Esophagus squamous epithelium (tissue), 5 donors: ENCODE data around the gene TANC1. TPM values are rescaled to one million over a fixed set of nuclear protein-coding genes. Genes with fewer than 3 reads are reported as not detected.
A peak's percentile ranks its signal among the peaks of the same experiment; 100 is the strongest.

Experiments used
- DNase-seq: peaks from one replicate; lab custom pipeline; 2025; lab: John Stamatoyannopoulos, UW
- H3K27ac ChIP-seq, 4 donors: fragments of 200-600 bp; sonication (generic); one replicate each; pipeline ENCODE4 v1.5.1; 2016 to 2019; ENCODE audit warnings: mild to moderate bottlenecking in 1 of 4
- H3K27me3 ChIP-seq, 4 donors: fragments of 200-600 bp; sonication (generic); 1 replicate in 3 of 4; 2 replicates in 1 of 4; pipeline versions ENCODE4 v1.5.1 to v1.6.0; 2017 to 2021; ENCODE audit warnings: antibody characterized with exemption in 1 of 4
- H3K36me3 ChIP-seq, 3 donors: fragments of 200-600 bp; sonication (generic); one replicate each; pipeline ENCODE4 v1.5.1; 2016 to 2019
- H3K4me1 ChIP-seq, 3 donors: fragments of 200-600 bp; sonication (generic); one replicate each; pipeline ENCODE4 v1.5.1; 2017 to 2019
- H3K4me3 ChIP-seq, 4 donors: fragments of 200-600 bp; sonication (generic); 1 replicate in 3 of 4; 2 replicates in 1 of 4; pipeline ENCODE4 v1.5.1; 2016 to 2019; ENCODE audit warnings: mild to moderate bottlenecking in 2 of 4, moderate library complexity in 1 of 4
- H3K9me3 ChIP-seq, 3 donors: fragments of 200-600 bp; sonication (generic); one replicate each; pipeline ENCODE4 v1.5.1; 2016 to 2019
- CTCF ChIP-seq, 6 experiments: fragments of 450-650 bp in 4 of 6; fragments of 200-600 bp in 2 of 6; sonication (generic) in 2 of 6; IDR thresholded peaks; one replicate each; pipeline ENCODE4 v1.5.1; 2016 to 2019; ENCODE audit warnings: antibody characterized with exemption in 6 of 6, mild to moderate bottlenecking in 4 of 6, moderate library complexity in 4 of 6
- POLR2A ChIP-seq, 4 donors: fragments of 450-650 bp; IDR thresholded peaks; one replicate each; pipeline ENCODE4 v1.6.1; 2017; ENCODE audit warnings: antibody characterized with exemption in 4 of 4, mild to moderate bottlenecking in 4 of 4, moderate library complexity in 3 of 4
- WGBS, 2 donors: methylation state at CpG; one replicate each; pipeline ENCODE4 v1.1.5; 2018; 5-methylcytosine and 5-hydroxymethylcytosine counted together
- intact Hi-C: fragments of 100-400 bp; cut with DNase I; formaldehyde crosslinking; loops from one replicate; pipeline ENCODE4 v1.15.0; 2022
- total RNA-seq, 4 donors: library from RNA; depleted of rRNA; stranded (reverse); fragments of >200 nt; gene quantifications; one replicate each; pipeline ENCODE4 v1.1.0, GENCODE V29; 2016
- donor health status: DM: yes; HTN: yes; CAD: no.

The TANC1 gene
- total RNA-seq, 4 donors from 2014 or later = 29.4 to 54.5 (median 42.2) TPM

GRCh38 chr2:159187106-159187505, 218.7 kb downstream of the TANC1 start:
- no peak for DNase-seq
- no peak overlapping the region for H3K4me3 ChIP-seq
- WGBS, 2 donors = 63 to 74% methylated on average over 4 to 6 of the region's 6 CpGs
- no peak overlapping the region for H3K27ac ChIP-seq
- H3K27me3 ChIP-seq = no peaks in the 10 kb centered on the region
- TF ChIP-seq CTCF (IDR thresholded peaks at IDR 0.05) (no peak), POLR2A (IDR thresholded peaks at IDR 0.05) (no peak)
- intact Hi-C loops = no loop called here
- no peaks in the 10 kb centered on the region for H3K9me3 ChIP-seq
- H3K36me3 ChIP-seq = peaks cover 0 to 99% (median 18%) of the 10 kb centered on the region in 3 donors
- H3K4me1 ChIP-seq = peaks cover 0 to 10% (median 0%) of the 10 kb centered on the region in 3 donors

DNA sequence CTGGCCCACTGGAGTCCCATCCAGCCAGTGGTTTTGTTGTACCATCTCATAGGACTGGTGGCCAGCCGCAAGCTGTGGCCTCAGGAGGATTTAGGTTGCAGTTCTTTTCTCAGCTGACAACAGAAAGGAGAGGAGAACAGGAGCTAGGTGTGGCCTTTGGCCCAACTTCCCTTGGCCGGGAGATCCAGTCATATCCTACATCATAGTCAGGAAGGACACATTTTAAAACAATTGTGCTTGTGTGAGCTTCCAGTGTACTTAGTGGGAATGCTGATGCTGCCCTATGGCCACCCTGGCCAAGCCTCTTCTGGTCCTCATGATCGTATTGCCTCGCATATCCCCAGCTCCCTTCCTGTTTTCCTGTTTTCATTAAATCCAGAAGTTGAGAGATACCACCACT, 220.0 kb downstream of the TANC1 start:
- no peak for DNase-seq
- Histone ChIP-seq H3K9me3 (no peaks in the 10 kb centered on the region), H3K27ac (peak overlapping the region in 2 of 4 donors; percentile 11 to 15), H3K36me3 (peaks cover 0 to 99% (median 18%) of the 10 kb centered on the region in 3 donors), H3K27me3 (no peaks in the 10 kb centered on the region), H3K4me1 (peaks cover 0 to 10% (median 0%) of the 10 kb centered on the region in 3 donors), H3K4me3 (no peak overlapping the region)
- TF ChIP-seq CTCF (IDR thresholded peaks at IDR 0.05) (no peak), POLR2A (IDR thresholded peaks at IDR 0.05) (no peak)
- WGBS, 2 donors = 71 to 83% methylated on average over 4 of the region's 4 CpGs
- intact Hi-C loops = no loop called here

DNA sequence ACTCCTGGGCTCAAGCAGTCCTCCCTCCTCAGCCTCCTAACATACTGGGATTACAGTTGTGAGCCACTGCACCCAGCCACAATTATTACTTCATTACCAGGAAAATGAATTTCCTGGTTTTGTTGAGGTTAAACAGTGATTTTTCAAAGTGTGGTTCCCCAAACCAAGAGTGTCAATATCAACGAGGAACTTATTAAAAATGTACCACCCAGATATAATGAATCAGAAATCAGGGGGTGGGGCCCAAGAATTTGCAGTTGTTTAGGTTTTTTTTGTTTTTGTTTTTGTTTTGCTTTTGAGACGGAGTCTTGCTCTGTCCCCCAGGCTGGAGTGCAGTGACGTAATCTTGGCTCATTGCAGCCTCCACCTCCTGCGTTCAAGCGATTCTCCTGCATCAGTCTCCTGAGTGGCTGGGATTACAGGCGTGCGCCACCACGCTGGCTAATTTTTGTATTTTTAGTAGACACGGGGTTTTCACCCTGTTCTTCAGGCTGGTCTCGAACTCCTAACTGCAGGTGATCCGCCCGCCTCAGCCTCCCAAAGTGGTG, 224.0 kb downstream of the TANC1 start:
- H3K36me3 ChIP-seq = peaks cover 0 to 100% (median 25%) of the 10 kb centered on the region in 3 donors
- intact Hi-C loops = no loop called here
- no peaks in the 10 kb centered on the region for H3K9me3 ChIP-seq
- no peak for DNase-seq
- H3K4me1 ChIP-seq = peaks cover 0 to 5% (median 0%) of the 10 kb centered on the region in 3 donors
- WGBS, 2 donors = 87 to 92% methylated on average over 12 of the region's 12 CpGs
- no peak overlapping the region for H3K4me3 ChIP-seq
- H3K27ac ChIP-seq = no peak overlapping the region
- H3K27me3 ChIP-seq = no peaks in the 10 kb centered on the region
- no peak for TF ChIP-seq POLR2A (IDR thresholded peaks at IDR 0.05)
- no peak for TF ChIP-seq CTCF (IDR thresholded peaks at IDR 0.05)

- Histone ChIP-seq H3K36me3 (peaks cover 0 to 100% (median 25%) of the 10 kb centered on the region in 3 donors), H3K27ac (no peak overlapping the region), H3K4me1 (no peaks in the 10 kb centered on the region), H3K9me3 (no peaks in the 10 kb centered on the region), H3K4me3 (no peak overlapping the region), H3K27me3 (no peaks in the 10 kb centered on the region)
- no peak for DNase-seq
- intact Hi-C loops = no loop called here
- WGBS, 2 donors = 90 to 93% methylated on average over 4 of the region's 4 CpGs
- TF ChIP-seq POLR2A (IDR thresholded peaks at IDR 0.05) (no peak), CTCF (IDR thresholded peaks at IDR 0.05) (no peak)
Measured at GRCh38 chr2:159193791-159194190, 225.4 kb downstream of the TANC1 start.

DNA sequence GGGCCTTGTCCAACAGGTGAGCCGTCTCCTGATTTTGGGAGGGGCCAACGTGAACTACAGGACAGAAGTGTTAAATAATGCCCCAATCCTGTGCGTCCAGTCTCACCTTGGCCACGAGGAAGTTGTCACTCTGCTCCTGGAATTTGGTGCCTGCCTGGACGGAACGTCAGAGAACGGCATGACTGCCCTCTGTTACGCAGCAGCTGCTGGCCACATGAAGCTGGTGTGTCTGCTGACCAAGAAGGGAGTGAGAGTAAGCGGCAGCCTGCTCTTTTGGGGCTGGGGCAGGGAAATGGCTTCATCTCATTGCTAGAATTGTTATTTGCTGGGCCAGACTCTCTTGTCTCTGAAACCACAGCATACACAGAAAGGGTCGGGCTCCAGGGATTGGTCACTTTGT, 225.8 kb downstream of the TANC1 start:
- DNase-seq = no peak
- TF ChIP-seq CTCF (IDR thresholded peaks at IDR 0.05) (no peak), POLR2A (IDR thresholded peaks at IDR 0.05) (no peak)
- no peaks in the 10 kb centered on the region for H3K27me3 ChIP-seq
- H3K9me3 ChIP-seq = no peaks in the 10 kb centered on the region
- H3K4me3 ChIP-seq = no peak overlapping the region
- H3K4me1 ChIP-seq = no peaks in the 10 kb centered on the region
- H3K27ac ChIP-seq = no peak overlapping the region
- intact Hi-C loops = no loop called here
- 94 to 97% methylated on average over 6 to 7 of the region's 10 CpGs for WGBS, 2 donors
- peaks cover 0 to 100% (median 30%) of the 10 kb centered on the region in 3 donors for H3K36me3 ChIP-seq
